RCC 7860 (cell line): Measurements from ENCODE around the gene IMPG2.

ENCODE experiments used
- DNase-seq: peaks from one replicate; pipeline ENCODE4 v3.0.0-alpha.2; 2015; ENCODE audit warnings: low spot score
- FAIRE-seq: peaks from 2 replicates; lab custom pipeline; 2012; peaks lifted over from hg19 to GRCh38; lab: Jason Lieb, UNC

The IMPG2 gene

GRCh38 chr3:101278727-101279126 is 41.6 kb downstream of the IMPG2 start:
- no peak for DNase-seq
- FAIRE-seq = no peak

GRCh38 chr3:101273608-101274007 is 46.8 kb downstream of the IMPG2 start:
- FAIRE-seq (no peak), DNase-seq (no peak)

DNA sequence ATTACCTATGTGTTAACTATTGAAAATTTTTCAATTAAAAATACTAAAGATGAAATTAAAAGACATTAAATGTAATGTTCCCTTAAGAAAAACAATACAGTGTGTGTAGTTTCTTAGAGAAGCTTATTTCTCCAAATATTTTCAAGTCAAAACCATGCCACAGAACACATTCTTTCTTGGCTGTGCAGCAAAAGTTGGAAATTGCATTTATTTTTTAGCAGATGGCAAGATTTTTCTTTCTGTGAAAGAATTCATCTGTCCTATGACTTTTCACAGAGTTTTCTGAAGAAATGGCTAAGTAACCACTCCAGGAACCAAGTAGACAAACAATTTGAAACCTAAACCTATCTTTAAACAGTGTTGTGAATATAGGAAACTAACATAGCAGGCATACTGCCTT is 47.2 kb downstream of the IMPG2 start:
- no peak for FAIRE-seq
- DNase-seq = no peak

DNA sequence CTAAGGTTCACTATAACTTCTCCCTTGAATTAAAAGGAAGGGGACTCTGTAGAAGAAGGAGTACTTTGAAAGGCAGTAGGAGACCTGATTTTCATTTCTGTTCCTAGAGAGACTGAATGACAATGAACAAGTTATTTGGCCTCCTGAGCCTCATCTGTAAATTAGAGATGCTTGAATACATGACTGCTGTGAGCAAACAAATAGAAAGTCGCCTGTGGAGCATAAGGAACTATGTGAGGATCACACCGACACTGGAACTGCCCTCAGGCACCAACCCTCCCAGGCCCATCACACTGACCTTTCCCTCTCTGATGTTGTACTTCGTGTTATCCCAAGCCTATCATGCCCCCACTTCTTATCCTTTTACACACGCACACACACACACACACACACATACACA is 48.6 kb downstream of the IMPG2 start:
- FAIRE-seq = no peak
- DNase-seq = no peak

- no peak for DNase-seq
- FAIRE-seq = no peak
Measured at GRCh38 chr3:101270149-101270548, 50.2 kb downstream of the IMPG2 start.

GRCh38 chr3:101268971-101269671 is 51.3 kb downstream of the IMPG2 start:
- no peak for DNase-seq
- FAIRE-seq = no peak

DNA sequence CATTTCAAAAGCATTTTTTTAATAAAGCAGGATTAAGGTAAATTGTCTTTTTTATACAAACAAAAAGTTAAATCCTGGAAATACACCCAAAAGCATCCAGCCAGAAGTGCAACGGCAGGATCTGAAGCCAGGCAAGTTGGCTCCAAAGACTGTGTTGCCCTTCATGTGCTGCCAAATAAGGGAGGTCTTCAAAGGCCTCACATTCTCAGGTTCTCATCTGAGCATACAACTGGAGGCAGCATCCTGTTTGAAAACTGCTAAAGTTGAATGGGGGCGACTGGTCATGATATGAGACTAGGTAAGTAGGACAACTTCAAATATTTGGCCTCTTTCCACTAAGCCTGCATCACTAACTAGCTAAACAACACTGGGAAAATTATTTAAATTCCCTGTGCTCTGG is 52.2 kb downstream of the IMPG2 start:
- no peak for FAIRE-seq
- DNase-seq = no peak

DNA sequence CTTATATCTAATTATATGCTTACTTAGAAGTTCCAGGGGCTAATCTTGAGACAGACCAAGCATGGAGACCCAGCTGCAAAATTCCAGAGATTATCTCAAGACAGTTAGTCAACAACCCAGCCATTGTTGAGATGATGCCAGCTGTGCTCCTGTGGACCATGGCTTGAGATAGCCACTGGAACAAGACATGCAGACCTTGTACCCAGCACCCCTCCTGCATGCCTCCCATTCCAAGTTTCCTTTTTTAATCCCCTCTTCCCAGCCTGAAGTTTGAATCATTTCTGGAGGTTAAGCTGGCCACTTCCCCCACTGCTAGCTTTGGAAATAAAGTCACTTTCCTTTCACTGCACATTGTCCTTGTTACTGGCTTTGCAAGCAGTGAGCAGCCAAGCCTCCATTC is 53.8 kb downstream of the IMPG2 start:
- DNase-seq (no peak), FAIRE-seq (no peak)

DNA sequence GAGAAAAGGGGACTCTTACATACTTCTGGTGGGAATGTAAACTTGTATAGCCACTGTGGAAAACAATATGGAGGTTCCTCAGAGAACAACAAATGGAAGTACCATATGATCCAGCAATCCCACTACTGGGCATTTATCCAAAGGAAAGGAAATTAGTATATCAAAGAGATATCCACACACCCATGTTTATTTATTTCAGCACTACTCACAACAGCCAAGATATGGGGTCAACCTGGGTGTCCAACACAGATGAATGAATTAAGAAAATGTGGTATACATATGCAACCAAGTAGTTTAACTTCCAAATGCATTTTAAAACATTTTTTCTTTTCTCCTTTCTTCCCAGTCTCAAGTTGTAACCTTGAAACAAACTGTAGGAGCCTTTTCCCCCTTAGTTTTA is 54.3 kb downstream of the IMPG2 start:
- DNase-seq = no peak
- FAIRE-seq = no peak

GRCh38 chr3:101262393-101263240 is 57.8 kb downstream of the IMPG2 start:
- no peak for FAIRE-seq
- no peak for DNase-seq

- DNase-seq (no peak), FAIRE-seq (no peak)
Measured at GRCh38 chr3:101261506-101261905, 58.9 kb downstream of the IMPG2 start.

- DNase-seq (no peak), FAIRE-seq (no peak)
Measured at GRCh38 chr3:101259485-101260341, 60.7 kb downstream of the IMPG2 start.

DNA sequence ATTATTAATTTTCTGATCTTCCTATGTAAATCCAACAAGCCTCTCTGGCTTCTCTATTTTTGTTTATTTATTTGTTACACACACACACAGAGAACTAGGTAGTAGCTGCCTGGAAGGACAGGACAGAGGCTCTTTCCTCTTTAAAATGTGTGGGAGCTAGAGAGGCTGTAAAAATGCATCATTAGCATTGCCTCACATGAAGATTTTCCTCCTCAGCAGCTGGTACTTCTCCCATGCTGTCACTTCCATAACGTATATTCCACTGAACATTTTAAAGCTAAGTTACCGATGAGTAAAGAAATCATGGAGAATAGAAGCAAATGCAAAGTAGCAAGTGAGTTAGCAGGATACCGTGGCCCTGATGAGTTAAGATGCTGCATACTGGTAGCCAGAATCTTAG is 63.9 kb downstream of the IMPG2 start:
- no peak for DNase-seq
- FAIRE-seq = no peak

- no peak for DNase-seq
Measured at GRCh38 chr3:101255441-101255840, 64.9 kb downstream of the IMPG2 start.

GRCh38 chr3:101253396-101253795 is 67.0 kb downstream of the IMPG2 start:
- DNase-seq (no peak), FAIRE-seq (no peak)

More at GRCh38 chr3:101255441-101255840, 64.9 kb downstream of the IMPG2 start:
- FAIRE-seq = no peak

DNA sequence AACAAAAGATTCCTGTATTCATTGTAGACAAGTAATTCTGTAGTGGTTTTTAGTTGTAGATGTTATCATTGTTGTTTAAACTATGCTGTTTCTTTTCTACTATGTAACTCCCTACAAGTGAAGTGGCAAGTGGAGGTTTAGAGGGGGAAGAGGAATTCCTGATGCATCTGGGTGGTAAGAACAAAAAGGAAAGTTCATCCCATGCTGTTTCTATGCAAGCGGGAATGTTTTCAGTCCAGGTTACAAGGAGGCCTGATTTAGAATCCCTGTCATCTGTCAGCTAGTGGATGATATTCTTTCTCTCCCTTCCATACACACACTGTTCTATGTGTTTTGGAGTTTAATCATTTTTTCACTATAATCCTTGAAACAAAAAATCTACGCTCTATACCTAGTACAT is 67.4 kb downstream of the IMPG2 start:
- no peak for FAIRE-seq
- DNase-seq = no peak

DNA sequence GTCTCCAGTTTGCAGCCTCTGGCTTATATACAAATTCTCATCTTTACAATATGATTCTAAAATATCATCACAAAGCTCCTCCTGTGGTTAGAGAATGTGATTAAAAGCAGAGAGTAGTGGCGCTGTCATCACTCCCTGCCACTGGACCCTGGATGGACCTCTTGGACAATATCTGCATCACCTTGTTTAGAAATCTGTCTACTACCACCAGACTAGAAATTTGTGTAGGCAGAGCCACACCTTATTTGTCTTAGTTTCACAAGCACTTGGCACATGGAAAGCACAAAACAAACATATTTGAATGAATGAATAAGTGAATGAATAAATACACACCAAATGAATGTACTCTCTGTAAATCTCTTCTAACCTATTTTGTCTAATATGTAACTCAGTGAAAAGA is 68.1 kb downstream of the IMPG2 start:
- FAIRE-seq = no peak
- no peak for DNase-seq

DNA sequence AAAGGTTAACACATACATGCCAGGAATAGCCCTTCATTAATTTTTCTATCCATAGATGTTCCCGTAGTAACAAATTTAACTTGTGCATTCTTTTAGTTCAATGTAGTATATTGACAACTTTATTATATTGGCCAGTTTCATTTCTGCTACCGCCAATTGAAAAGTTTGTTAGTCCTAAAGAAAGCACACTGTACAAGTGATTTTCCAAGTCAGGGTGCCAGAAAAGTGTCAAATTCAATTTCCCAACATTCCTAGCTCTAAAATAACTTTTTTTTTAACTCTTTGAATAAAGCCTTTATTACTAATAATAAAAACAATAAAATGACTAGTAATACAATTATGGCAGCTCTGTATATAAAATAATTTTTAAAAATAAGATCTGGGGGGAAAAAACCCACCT is 68.9 kb downstream of the IMPG2 start:
- DNase-seq (no peak), FAIRE-seq (no peak)

DNA sequence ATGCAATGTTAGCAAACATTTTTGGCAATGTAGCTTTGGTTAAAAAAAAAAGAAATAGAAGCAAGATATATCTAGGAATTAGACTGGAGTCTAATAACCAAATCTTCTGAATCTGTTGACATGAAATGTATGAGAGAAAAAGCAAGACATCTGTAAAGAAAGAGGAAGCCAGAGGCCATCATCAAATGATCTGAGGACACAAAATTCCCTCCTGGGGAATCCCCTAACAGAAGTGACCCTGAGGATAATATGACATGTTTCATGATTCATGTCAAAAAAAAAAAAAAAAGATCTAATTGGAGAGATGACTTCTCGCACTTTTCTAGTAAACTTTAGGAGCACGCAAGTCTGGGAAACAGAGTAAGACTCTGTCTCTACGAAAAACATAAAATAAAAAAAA is 70.9 kb downstream of the IMPG2 start:
- FAIRE-seq (no peak), DNase-seq (no peak)

DNA sequence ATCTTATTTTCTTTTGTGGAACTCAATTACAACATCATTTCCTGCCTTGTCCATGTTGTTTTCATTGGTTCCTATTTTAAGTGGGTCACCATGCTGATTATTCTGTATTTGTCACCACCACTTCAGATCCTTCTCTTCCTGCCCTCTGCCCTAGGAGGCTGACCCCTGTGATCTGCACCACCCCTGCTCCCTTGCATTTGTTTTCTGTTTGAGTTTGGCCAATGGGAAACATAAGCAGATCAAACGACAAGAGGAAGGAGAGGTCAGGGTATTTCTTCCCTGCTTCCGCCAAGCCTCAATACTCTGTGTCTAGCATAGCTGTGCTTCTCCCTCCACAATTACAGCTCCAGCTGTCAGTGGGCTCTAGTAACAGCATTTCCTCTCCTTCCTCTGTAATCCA is 71.6 kb downstream of the IMPG2 start:
- FAIRE-seq = no peak
- DNase-seq = no peak

DNA sequence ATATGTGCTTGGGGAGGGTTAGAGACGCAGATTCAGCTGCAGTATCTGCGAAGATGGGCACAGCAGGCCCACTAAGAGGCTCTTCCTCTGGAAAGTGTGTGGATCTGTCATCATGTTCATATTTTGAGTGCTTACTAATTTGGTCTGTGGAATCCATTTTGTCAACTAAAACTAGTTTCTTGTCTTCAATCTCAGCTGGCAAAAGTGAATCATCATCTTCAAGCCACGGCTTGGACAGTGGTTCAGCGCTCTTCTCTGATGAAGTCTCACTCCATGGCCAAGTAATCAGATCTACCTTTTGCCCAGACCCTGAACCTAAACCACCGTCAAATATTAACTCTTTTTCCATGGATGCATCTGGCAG is 76.2 kb downstream of the IMPG2 start:
- DNase-seq (no peak), FAIRE-seq (no peak)
